Measurements from ENCODE around the gene LEFTY1. TPM values are rescaled to one million over a fixed set of nuclear protein-coding genes. Genes with fewer than 3 reads are reported as not detected.

The LEFTY1 gene
- total RNA-seq, 1 donor from 2014 or later, result 0.65 TPM

- H3K36me3 Mint-ChIP-seq (ENCODE audit: low read depth), result no peaks in the 10 kb centered on the region
- no peak overlapping the region for H3K4me3 Mint-ChIP-seq
- DNase-seq (ENCODE audit: low read depth, low spot score), result no peak
- no peaks in the 10 kb centered on the region for H3K27me3 Mint-ChIP-seq (ENCODE audit: low read depth)
- H3K4me1 Mint-ChIP-seq, result no peaks in the 10 kb centered on the region
- no peak for TF ChIP-seq CTCF (conservative IDR thresholded peaks at IDR 0.05)
- H3K9me3 Mint-ChIP-seq, result no peaks in the 10 kb centered on the region
- no peak overlapping the region for H3K27ac Mint-ChIP-seq (ENCODE audit: unreplicated experiment)
Measured at GRCh38 chr1:225860107-225860506, 28.8 kb downstream of the LEFTY1 start.

DNA sequence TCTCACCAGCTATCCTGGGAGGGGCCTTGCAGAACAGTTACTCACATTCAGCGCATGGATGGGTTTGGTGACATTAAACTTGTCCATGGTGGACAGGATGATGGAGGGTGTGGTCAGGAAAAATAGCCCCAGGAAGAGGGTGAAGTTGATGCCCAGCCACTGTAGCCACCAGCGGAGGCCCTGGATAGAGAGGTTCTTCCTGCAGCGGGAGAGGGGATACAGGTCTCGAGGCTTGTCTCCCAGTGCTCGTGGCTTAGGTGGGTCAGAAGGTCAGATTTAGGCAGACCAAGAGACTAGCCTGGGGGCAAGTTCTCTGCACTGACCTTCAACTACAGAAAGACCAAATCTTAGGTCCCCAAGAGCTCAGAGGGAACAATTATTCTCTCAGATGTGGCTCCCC lies 29.8 kb downstream of the LEFTY1 start:
- peaks cover 4% of the 10 kb centered on the region for H3K36me3 Mint-ChIP-seq (ENCODE audit: low read depth)
- DNase-seq (ENCODE audit: low read depth, low spot score), result no peak
- TF ChIP-seq CTCF (conservative IDR thresholded peaks at IDR 0.05), result no peak
- no peaks in the 10 kb centered on the region for H3K27me3 Mint-ChIP-seq (ENCODE audit: low read depth)
- H3K4me3 Mint-ChIP-seq, result no peak overlapping the region
- no peaks in the 10 kb centered on the region for H3K4me1 Mint-ChIP-seq
- no peak overlapping the region for H3K27ac Mint-ChIP-seq (ENCODE audit: unreplicated experiment)
- no peaks in the 10 kb centered on the region for H3K9me3 Mint-ChIP-seq

- H3K36me3 Mint-ChIP-seq (ENCODE audit: low read depth), result peaks cover 4% of the 10 kb centered on the region
- no peak for DNase-seq (ENCODE audit: low read depth, low spot score)
Measured at GRCh38 chr1:225857256-225857655, 31.7 kb downstream of the LEFTY1 start.

DNA sequence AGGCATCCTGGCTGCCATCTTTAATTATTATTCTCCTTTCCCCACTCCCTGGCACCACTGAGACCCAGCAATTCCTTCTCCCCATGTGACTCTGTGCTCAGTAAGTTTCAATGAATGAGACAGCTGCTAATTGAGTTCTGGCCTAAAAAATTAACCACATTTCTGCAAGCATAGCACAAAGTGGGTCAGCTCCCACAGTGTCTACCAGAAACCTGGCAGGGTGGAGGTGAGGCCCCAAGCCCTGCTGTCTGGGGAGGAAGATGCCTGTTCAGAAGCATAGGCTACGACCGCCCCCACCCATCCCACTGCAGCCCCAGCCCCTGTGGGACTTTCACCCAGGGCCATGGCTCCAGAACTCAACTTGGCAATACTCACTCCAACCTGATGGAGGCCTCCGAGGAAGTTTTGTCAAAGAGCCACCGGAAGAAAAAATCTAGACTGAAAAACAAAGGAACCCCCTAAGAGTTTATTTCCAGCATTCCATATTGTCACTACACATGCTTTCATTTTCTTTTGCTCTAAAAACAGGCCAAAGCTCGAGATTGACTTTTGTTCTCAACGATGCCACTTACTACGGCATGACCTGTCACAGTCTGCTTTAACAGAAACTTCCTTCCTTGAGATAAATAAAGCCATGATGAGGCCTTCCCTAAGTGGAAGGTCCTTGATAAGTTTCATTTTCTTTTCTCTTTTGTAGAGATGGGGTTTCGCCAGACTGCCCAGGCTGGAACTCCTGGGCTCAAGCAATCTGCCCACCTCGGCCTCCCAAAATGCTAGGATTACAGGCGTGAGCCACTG lies 33.2 kb downstream of the LEFTY1 start:
- H3K4me1 Mint-ChIP-seq, result no peaks in the 10 kb centered on the region
- no peak overlapping the region for H3K4me3 Mint-ChIP-seq
- no peaks in the 10 kb centered on the region for H3K27me3 Mint-ChIP-seq (ENCODE audit: low read depth)
- no peak overlapping the region for H3K27ac Mint-ChIP-seq (ENCODE audit: unreplicated experiment)
- DNase-seq (ENCODE audit: low read depth, low spot score), result no peak
- no peaks in the 10 kb centered on the region for H3K9me3 Mint-ChIP-seq
- TF ChIP-seq CTCF (conservative IDR thresholded peaks at IDR 0.05), result no peak
- H3K36me3 Mint-ChIP-seq (ENCODE audit: low read depth), result peaks cover 7% of the 10 kb centered on the region

More at GRCh38 chr1:225857256-225857655, 31.7 kb downstream of the LEFTY1 start:
- Mint-ChIP-seq H3K27ac (ENCODE audit: unreplicated experiment) (no peak overlapping the region), H3K27me3 (ENCODE audit: low read depth) (no peaks in the 10 kb centered on the region), H3K4me3 (no peak overlapping the region), H3K9me3 (no peaks in the 10 kb centered on the region), H3K4me1 (no peaks in the 10 kb centered on the region)
- no peak for TF ChIP-seq CTCF (conservative IDR thresholded peaks at IDR 0.05)

DNA sequence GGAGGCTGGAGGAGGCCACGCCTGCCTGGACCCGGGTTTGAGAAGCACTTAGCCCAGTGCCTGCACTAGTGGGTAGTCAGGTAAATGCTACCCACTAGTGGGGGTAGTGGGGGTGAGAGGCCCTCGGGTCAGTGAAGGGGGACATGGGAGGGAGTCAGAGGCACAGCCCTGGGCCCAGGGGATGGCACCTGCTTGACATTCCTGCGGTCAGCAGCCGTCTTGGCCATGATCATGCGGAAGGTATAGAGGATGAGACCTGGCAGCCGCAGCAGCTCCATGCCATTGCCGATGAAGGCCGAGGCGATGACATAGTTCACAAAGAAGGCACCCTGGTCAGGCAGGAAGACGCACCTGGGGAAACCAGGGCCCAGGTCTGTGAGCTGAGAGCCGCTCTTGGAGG lies 35.5 kb downstream of the LEFTY1 start:
- H3K36me3 Mint-ChIP-seq (ENCODE audit: low read depth), result peaks cover 9% of the 10 kb centered on the region
- no peaks in the 10 kb centered on the region for H3K27me3 Mint-ChIP-seq (ENCODE audit: low read depth)
- no peak for TF ChIP-seq CTCF (conservative IDR thresholded peaks at IDR 0.05)
- H3K4me3 Mint-ChIP-seq, result no peak overlapping the region
- no peak overlapping the region for H3K27ac Mint-ChIP-seq (ENCODE audit: unreplicated experiment)
- peaks cover 9% of the 10 kb centered on the region for H3K4me1 Mint-ChIP-seq
- H3K9me3 Mint-ChIP-seq, result no peaks in the 10 kb centered on the region
- DNase-seq (ENCODE audit: low read depth, low spot score), result no peak
